NCI-H774 (cell line): ENCODE results near the gene PRSS57.
"Not testable (repeated sequence)": the region's sequence is repeated elsewhere in the genome, so short reads cannot be mapped to it uniquely, and the experiment has no call there.

Source experiments
- DNase-seq: peaks from one replicate; lab custom pipeline; 2025; lab: John Stamatoyannopoulos, UW

PRSS57 gene

GRCh38 chr19:695352-695949 lies at the start of gene PRSS57:
Gene PRSS57, minus strand, starts transcription at chr19:695452. Its CDS starts 22 bp downstream, at chr19:695430.
- DNase-seq: no peak

GRCh38 chr19:743168-743687 lies 48.0 kb upstream of the PRSS57 start:
- DNase-seq: peak; percentile 10

GRCh38 chr19:742540-743075 lies 47.4 kb upstream of the PRSS57 start:
- no peak for DNase-seq

- no peak for DNase-seq
Measured at GRCh38 chr19:741506-742131, 46.4 kb upstream of the PRSS57 start.

- not testable (repeated sequence) for DNase-seq
Measured at GRCh38 chr19:740816-741505, 45.7 kb upstream of the PRSS57 start.

GRCh38 chr19:739998-740715 lies 44.9 kb upstream of the PRSS57 start:
- no peak for DNase-seq

- no peak for DNase-seq
Measured at GRCh38 chr19:738509-739128, 43.4 kb upstream of the PRSS57 start.

- DNase-seq: no peak
Measured at GRCh38 chr19:737591-738093, 42.4 kb upstream of the PRSS57 start.

- DNase-seq: no peak
Measured at GRCh38 chr19:736125-736524, 40.9 kb upstream of the PRSS57 start.

- DNase-seq: no peak
Measured at GRCh38 chr19:734716-735115, 39.5 kb upstream of the PRSS57 start.

- DNase-seq: no peak
Measured at GRCh38 chr19:732148-733069, 37.2 kb upstream of the PRSS57 start.

GRCh38 chr19:731000-731399 lies 35.7 kb upstream of the PRSS57 start:
- DNase-seq: no peak

GRCh38 chr19:729965-730668 lies 34.9 kb upstream of the PRSS57 start:
- no peak for DNase-seq

- DNase-seq: not testable (repeated sequence)
Measured at GRCh38 chr19:729564-729963, 34.3 kb upstream of the PRSS57 start.

- no peak for DNase-seq
Measured at GRCh38 chr19:728011-728410, 32.8 kb upstream of the PRSS57 start.

GRCh38 chr19:726993-727956 lies 32.0 kb upstream of the PRSS57 start:
- no peak for DNase-seq

GRCh38 chr19:725461-726089 lies 30.3 kb upstream of the PRSS57 start:
- DNase-seq: no peak

- DNase-seq: no peak
Measured at GRCh38 chr19:723714-724113, 28.5 kb upstream of the PRSS57 start.
